Measurements from ENCODE around the gene GON4L.
"Not testable (repeated sequence)": the region's sequence is repeated elsewhere in the genome, so short reads cannot be mapped to it uniquely, and the experiment has no call there.

GON4L gene

GRCh38 chr1:155741908-155742307, 115.1 kb downstream of the GON4L start:
- H3K4me3 ChIP-seq (ENCODE audit: low read depth, low read length) = no peak overlapping the region
- TF ChIP-seq CTCF (conservative IDR thresholded peaks at IDR 0.05; ENCODE audit: low read depth, low read length) = no peak
- no peak for DNase-seq (ENCODE audit: low read depth)

GRCh38 chr1:155740995-155741394, 116.0 kb downstream of the GON4L start:
- DNase-seq (ENCODE audit: low read depth) = no peak
- no peak for TF ChIP-seq CTCF (conservative IDR thresholded peaks at IDR 0.05; ENCODE audit: low read depth, low read length)
- no peak overlapping the region for H3K4me3 ChIP-seq (ENCODE audit: low read depth, low read length)

GRCh38 chr1:155729031-155729898, 127.7 kb downstream of the GON4L start:
- peak; percentile 87 for DNase-seq (ENCODE audit: low read depth)
- peak; percentile 82 for TF ChIP-seq CTCF (conservative IDR thresholded peaks at IDR 0.05; ENCODE audit: low read depth, low read length)
- no peak overlapping the region for H3K4me3 ChIP-seq (ENCODE audit: low read depth, low read length)

GRCh38 chr1:155725142-155725541, 131.9 kb downstream of the GON4L start:
- no peak for TF ChIP-seq CTCF (conservative IDR thresholded peaks at IDR 0.05; ENCODE audit: low read depth, low read length)
- DNase-seq (ENCODE audit: low read depth) = no peak
- no peak overlapping the region for H3K4me3 ChIP-seq (ENCODE audit: low read depth, low read length)

- no peak for DNase-seq (ENCODE audit: low read depth)
- H3K4me3 ChIP-seq (ENCODE audit: low read depth, low read length) = no peak overlapping the region
- TF ChIP-seq CTCF (conservative IDR thresholded peaks at IDR 0.05; ENCODE audit: low read depth, low read length) = no peak
Measured at GRCh38 chr1:155719703-155720102, 137.3 kb downstream of the GON4L start.

- DNase-seq (ENCODE audit: low read depth); H3K4me3 ChIP-seq (ENCODE audit: low read depth, low read length): not testable (repeated sequence)
Measured at GRCh38 chr1:155718524-155719115, 138.4 kb downstream of the GON4L start.

GRCh38 chr1:155717041-155717440, 140.0 kb downstream of the GON4L start:
- H3K4me3 ChIP-seq (ENCODE audit: low read depth, low read length) = no peak overlapping the region
- TF ChIP-seq CTCF (conservative IDR thresholded peaks at IDR 0.05; ENCODE audit: low read depth, low read length) = no peak
- no peak for DNase-seq (ENCODE audit: low read depth)

Measured in choroid plexus epithelial cell (primary cell).